Breast epithelium (tissue), 4 donors: Measurements from ENCODE around the gene TBCA. TPM values are rescaled to one million over a fixed set of nuclear protein-coding genes. Genes with fewer than 3 reads are reported as not detected.
A peak's percentile ranks its signal among the peaks of the same experiment; 100 is the strongest.

Experiments used
- DNase-seq, 2 donors: peaks; one replicate each; pipeline ENCODE4 v3.0.0-alpha.2; 2019; ENCODE audit warnings: low spot score in 2 of 2
- H3K27ac ChIP-seq, 2 donors: fragments of 200-600 bp; sonication (generic) in 1 of 2; one replicate each; pipeline ENCODE4 v1.5.1; 2016 to 2019; ENCODE audit warnings: mild to moderate bottlenecking in 1 of 2
- H3K27me3 ChIP-seq, 2 donors: fragments of 200-600 bp; sonication (generic) in 1 of 2; one replicate each; pipeline versions ENCODE4 v1.5.1 to v1.6.0; 2017 to 2019; ENCODE audit warnings: control low read depth in 1 of 2, mild to moderate bottlenecking in 1 of 2
- H3K36me3 ChIP-seq: fragments of 200-600 bp; one replicate; pipeline ENCODE4 v1.5.1; 2019
- H3K4me1 ChIP-seq, 2 donors: fragments of 200-600 bp; sonication (generic); one replicate each; pipeline ENCODE4 v1.5.1; 2016 to 2019; ENCODE audit warnings: control low read depth in 1 of 2
- H3K4me3 ChIP-seq, 3 donors: fragments of 200-600 bp; sonication (generic); 1 replicate in 2 of 3; 2 replicates in 1 of 3; pipeline ENCODE4 v1.5.1; 2016 to 2019; ENCODE audit warnings: mild to moderate bottlenecking in 3 of 3, moderate library complexity in 2 of 3
- H3K9me3 ChIP-seq, 2 donors: fragments of 200-600 bp; sonication (generic) in 1 of 2; one replicate each; pipeline ENCODE4 v1.5.1; 2016 to 2019; ENCODE audit warnings: control low read depth in 1 of 2
- CTCF ChIP-seq, 3 donors: fragments of 450-650 bp; IDR thresholded peaks; one replicate each; pipeline ENCODE4 v1.5.1; 2016 to 2017; ENCODE audit warnings: antibody characterized with exemption in 3 of 3, mild to moderate bottlenecking in 3 of 3, moderate library complexity in 3 of 3
- POLR2A ChIP-seq: fragments of 450-650 bp; IDR thresholded peaks from one replicate; pipeline ENCODE4 v1.6.1; 2016; ENCODE audit warnings: antibody characterized with exemption, mild to moderate bottlenecking, moderate library complexity
- POLR2AphosphoS5 ChIP-seq, 3 donors: sonication (generic); formaldehyde crosslinking; IDR thresholded peaks; one replicate each; pipeline ENCODE4 v1.6.1; 2017; ENCODE audit warnings: antibody characterized with exemption in 3 of 3
- intact Hi-C: fragments of 100-400 bp; cut with DNase I; formaldehyde crosslinking; loops from one replicate; pipeline ENCODE4 v1.15.1; 2023; ENCODE audit warnings: low total_unique reads
- total RNA-seq, 3 donors: library from RNA; depleted of rRNA; stranded (reverse); fragments of >200 nt; gene quantifications; one replicate each; pipeline ENCODE4 v1.1.0, GENCODE V29; 2016

The TBCA gene
- total RNA-seq, 3 donors from 2014 or later = 109 to 150 (median 118) TPM

GRCh38 chr5:77644371-77645157, 131.6 kb downstream of the TBCA start:
- H3K9me3 ChIP-seq = no peaks in the 10 kb centered on the region
- no peak overlapping the region for H3K27ac ChIP-seq
- peak overlapping the region in 1 of 3 donors; percentile 58 for H3K4me3 ChIP-seq
- intact Hi-C loops = no loop called here
- no peaks in the 10 kb centered on the region for H3K36me3 ChIP-seq
- no peak for DNase-seq
- no peak for TF ChIP-seq POLR2A
- no peak for TF ChIP-seq POLR2AphosphoS5 (IDR thresholded peaks at IDR 0.05)
- no peak for TF ChIP-seq CTCF (IDR thresholded peaks at IDR 0.05)
- peaks cover 5 to 73% of the 10 kb centered on the region in 2 donors for H3K27me3 ChIP-seq
- peaks cover 0 to 3% of the 10 kb centered on the region in 2 donors for H3K4me1 ChIP-seq

- no peak for DNase-seq
- Histone ChIP-seq H3K27me3 (peaks cover 7 to 81% of the 10 kb centered on the region in 2 donors), H3K4me3 (no peak overlapping the region), H3K27ac (no peak overlapping the region), H3K4me1 (peaks cover 0 to 3% of the 10 kb centered on the region in 2 donors), H3K36me3 (no peaks in the 10 kb centered on the region), H3K9me3 (no peaks in the 10 kb centered on the region)
- intact Hi-C loops = no loop called here
- no peak for TF ChIP-seq POLR2A
- TF ChIP-seq CTCF (IDR thresholded peaks at IDR 0.05) = no peak
- TF ChIP-seq POLR2AphosphoS5 (IDR thresholded peaks at IDR 0.05) = no peak
These were observed 132.3 kb downstream of the TBCA start for GRCh38 chr5:77643654-77644370.

GRCh38 chr5:77642738-77643653, 133.1 kb downstream of the TBCA start:
- peaks cover 7 to 84% of the 10 kb centered on the region in 2 donors for H3K27me3 ChIP-seq
- no peaks in the 10 kb centered on the region for H3K36me3 ChIP-seq
- intact Hi-C loops = no loop called here
- H3K9me3 ChIP-seq = no peaks in the 10 kb centered on the region
- H3K4me1 ChIP-seq = peaks cover 0 to 3% of the 10 kb centered on the region in 2 donors
- no peak for TF ChIP-seq POLR2AphosphoS5 (IDR thresholded peaks at IDR 0.05)
- TF ChIP-seq POLR2A = no peak
- TF ChIP-seq CTCF (IDR thresholded peaks at IDR 0.05) = no peak
- H3K27ac ChIP-seq = no peak overlapping the region
- H3K4me3 ChIP-seq = no peak overlapping the region
- no peak for DNase-seq

GRCh38 chr5:77641963-77642737, 134.0 kb downstream of the TBCA start:
- Histone ChIP-seq H3K27me3 (peaks cover 7 to 92% of the 10 kb centered on the region in 2 donors), H3K4me1 (peaks cover 0 to 3% of the 10 kb centered on the region in 2 donors), H3K4me3 (no peak overlapping the region), H3K9me3 (no peaks in the 10 kb centered on the region), H3K27ac (no peak overlapping the region), H3K36me3 (no peaks in the 10 kb centered on the region)
- intact Hi-C loops = no loop called here
- TF ChIP-seq CTCF (IDR thresholded peaks at IDR 0.05) (no peak), POLR2AphosphoS5 (IDR thresholded peaks at IDR 0.05) (no peak), POLR2A (no peak)
- no peak for DNase-seq
